Muscle of arm (tissue), 12 donors: ENCODE results near the gene MCF2L. TPM values are rescaled to one million over a fixed set of nuclear protein-coding genes. Genes with fewer than 3 reads are reported as not detected.
"Not testable (repeated sequence)": the region's sequence is repeated elsewhere in the genome, so short reads cannot be mapped to it uniquely, and the experiment has no call there.

Experiments used
- DNase-seq: peaks from one replicate; pipeline ENCODE4 v3.0.0-alpha.2; 2013
- polyA plus RNA-seq, 12 donors: library from polyadenylated mRNA; unstranded; fragments of 120-200 nt; gene quantifications; one replicate each; pipeline ENCODE4 v1.2.1, GENCODE V29; 2013; ENCODE audit not compliant: insufficient read length in 12 of 12

The MCF2L gene
- polyA plus RNA-seq, 12 donors: 13.7 to 50.7 (median 22.0) TPM; not detected in 1

GRCh38 chr13:113045251-113046127 is 76.5 kb downstream of the MCF2L start:
- no peak for DNase-seq

- no peak for DNase-seq
Observed at GRCh38 chr13:113046128-113046882, 77.3 kb downstream of the MCF2L start.

DNA sequence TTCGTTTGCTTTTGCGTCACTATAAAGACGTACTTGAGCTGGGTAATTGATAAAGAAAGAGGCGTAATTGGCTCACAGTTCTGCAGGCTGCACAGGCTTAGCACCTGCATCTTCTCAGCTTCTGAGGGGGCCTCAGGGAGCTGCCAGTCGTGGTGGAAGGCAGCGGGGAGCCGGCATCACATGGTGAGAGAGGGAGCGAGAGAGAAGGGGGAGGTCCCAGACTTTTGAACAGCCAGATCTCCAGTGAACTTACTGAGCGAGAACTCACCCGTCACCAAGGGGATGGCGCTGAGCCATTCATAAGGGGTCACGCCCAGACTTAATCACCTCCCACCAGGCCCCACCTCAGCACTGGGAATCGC is 77.8 kb downstream of the MCF2L start:
- DNase-seq: no peak

- no peak for DNase-seq
Observed at GRCh38 chr13:113047587-113047986, 78.6 kb downstream of the MCF2L start.

DNA sequence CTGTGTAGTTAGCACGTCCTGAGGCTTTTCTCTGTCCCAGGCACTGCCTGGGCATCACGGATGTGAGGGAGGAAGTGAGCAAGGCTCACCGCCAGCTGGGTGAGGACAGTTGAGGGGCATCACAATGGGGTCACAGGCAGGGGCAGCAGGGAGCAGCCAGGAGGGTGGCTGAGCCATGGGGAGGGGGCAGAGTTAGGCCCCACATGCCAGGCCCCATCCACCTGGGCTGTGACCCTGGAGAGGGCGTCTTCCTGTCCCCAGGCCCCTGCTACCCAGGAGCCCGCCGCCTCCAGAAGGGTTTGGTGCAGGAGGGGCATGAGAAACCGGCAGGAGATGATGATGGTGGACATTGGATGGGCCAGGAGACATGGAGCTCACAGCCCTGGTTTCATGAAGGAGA is 79.8 kb downstream of the MCF2L start:
- no peak for DNase-seq

DNA sequence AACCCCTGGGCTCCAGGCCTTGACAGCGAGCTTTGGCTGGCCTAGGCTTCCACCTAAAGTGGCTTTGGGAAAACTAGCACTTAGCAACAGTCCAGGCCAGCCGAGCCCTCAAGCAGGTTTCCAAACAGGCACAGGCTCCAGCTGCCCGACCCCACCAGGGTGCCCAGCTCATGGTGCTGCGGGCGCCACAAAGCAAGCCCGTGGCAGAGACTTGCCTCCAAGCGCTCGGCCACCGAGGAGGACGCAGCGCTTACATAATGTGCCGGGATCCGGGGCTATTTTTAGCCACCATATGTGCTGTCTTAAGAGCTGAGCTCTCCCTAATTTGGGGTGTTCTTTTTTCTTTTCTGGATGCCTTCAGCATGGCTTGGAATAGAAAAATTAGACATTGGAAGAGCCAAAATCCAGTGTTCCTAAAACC is 80.5 kb downstream of the MCF2L start:
- peak; percentile 52 for DNase-seq

DNA sequence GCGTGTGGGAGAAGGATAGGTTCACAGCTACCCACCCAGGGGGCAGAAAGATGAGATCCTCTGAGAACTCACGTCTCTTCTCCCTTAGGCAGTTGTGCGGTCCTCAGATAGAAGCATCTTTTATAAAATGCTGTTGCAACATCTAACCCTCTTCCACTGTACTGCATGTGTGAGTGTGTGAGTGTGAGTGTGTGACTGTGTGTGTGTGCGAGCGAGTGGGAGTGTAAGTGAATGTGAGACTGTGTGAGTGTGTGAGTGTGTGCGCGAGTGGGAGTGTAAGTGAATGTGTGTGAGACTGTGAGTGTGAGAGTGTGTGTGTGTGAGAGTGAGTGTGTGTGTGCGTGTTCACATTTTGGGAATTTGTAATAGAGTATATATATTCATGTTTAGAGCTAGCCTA is 81.0 kb downstream of the MCF2L start:
- no peak for DNase-seq

DNA sequence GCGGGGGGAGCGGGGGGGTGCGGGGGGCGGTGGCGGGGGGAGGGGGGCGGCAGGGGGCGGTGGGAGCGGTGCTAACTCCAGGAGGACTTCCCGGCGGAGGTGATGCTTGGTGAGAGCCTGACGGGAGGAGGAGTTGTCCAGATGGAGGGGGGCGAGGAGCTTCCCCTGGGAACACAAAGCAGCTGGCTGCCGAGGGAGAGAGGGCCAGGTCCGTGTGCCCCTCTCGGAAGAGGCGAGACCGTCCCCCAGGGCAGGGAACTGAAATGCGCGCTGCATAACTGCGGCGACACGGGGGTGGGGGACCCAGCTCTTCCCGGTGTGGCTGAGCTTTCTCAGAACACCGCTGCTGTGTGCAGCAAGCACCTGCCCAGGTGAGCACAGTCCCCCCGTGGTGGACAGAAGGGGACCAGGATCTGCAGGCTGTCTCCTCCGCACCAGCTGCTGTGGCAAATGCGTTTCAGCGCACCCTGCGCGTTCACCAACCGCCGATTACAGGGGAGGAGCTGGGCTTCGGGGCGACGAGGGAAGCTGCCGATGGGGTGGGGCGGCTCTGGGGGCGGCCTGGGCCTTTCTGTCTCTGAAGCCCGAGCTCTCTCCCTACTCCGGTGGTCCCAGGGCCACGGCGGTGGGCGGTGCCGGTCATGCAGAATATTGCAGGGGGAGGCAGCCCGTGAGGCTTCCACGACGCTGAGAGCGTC is 81.9 kb downstream of the MCF2L start:
- no peak for DNase-seq

DNA sequence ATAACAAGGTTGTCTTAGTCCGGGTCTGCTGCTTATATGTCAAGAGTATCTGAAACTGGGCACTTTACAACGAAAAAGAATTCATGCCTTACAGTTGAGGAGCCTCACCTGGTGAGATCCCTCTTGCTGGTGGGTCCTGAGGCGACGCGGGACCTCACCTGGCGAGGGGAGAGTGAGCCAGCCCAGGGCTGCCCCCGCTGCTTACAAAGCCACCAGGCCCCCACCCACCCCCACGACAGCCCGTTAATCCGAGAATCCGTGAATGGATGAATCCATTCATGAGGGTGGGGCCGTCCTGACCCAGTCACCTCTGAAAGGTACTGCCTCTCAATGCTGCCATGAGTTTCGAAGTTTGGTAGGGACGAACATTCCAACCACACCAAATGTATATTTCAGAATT is 82.6 kb downstream of the MCF2L start:
- DNase-seq: no peak

DNA sequence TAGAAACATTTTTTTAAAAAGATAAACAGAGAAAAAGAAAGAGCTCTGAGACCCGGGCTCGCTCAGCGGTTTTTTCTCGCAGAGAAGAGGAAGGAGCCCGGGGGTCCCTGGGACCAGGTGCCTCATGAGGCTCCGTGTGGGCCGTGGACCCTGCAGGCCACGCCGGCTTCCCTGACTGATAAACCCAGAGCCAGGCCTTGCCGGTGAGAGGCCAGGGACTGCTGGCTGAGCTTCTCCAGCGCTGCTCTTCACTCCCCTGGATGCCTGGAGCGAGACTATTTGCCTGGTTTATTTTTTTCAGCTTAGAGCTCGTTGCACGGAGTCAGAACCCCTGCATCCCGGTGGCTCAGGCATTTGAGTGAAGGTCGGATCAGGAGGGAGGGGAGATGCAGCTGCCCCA is 83.2 kb downstream of the MCF2L start:
- DNase-seq: no peak

DNA sequence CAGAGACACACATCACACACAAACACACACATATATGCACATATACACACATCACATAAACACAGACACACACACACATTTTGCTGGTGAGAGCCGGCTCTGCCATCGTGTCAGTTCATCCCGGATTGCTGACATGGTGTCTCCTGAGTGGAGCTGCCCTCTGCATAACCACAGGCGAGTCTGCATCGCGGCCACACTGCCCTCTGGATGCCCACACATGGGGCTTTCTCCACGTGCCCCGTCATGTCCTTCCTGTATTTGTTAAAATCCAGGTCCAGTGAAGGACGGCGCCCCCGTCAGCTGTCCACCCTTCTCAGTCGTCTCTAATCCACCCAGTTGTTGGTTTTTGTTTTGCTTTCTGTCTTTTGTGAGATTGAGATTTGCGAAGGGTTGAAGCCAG is 84.0 kb downstream of the MCF2L start:
- no peak for DNase-seq

- DNase-seq: no peak
Observed at GRCh38 chr13:113053376-113053775, 84.4 kb downstream of the MCF2L start.

DNA sequence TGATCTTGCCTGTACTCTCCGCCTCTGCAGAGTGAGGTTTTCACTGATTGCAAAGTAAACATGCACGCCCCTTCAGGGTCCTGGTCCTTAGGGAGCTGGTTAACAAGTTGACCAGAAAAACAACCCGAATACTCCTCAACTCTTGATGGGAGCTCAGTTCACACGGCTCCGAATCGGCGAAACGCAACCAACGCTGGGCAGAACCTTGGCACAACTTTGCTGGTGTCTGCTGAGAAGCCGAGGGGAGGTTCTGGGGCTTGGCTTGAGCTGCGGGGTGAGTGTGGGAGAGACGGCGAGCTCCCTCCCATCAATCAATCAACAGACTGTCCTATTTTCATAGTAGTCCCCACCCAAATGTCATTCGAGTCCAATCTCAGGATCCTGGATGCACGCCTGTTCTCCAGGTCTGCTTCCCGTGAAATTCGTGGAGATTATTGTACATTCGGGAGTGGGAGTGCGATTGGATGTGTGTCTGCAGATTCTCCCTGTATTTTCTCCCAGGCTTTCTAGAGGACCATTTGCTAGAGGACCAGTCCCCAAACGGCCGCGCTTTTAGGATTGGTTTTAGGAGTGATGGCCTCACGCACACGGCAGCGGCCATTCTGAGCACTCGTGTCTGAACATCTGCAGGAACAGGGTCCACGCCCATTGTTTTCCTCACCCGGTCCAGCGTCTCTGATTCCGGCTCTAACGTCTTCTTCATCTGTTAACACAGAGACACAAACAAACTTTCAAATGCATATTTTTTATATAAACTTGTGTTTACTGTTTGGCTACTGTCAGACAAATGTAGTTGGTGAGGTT is 85.0 kb downstream of the MCF2L start:
- DNase-seq: no peak

GRCh38 chr13:113057084-113057483 is 88.1 kb downstream of the MCF2L start:
- no peak for DNase-seq

GRCh38 chr13:113057559-113057958 is 88.5 kb downstream of the MCF2L start:
- not testable (repeated sequence) for DNase-seq

- DNase-seq: no peak
Observed at GRCh38 chr13:113058129-113058987, 89.3 kb downstream of the MCF2L start.

- DNase-seq: no peak
Observed at GRCh38 chr13:113058988-113059850, 90.2 kb downstream of the MCF2L start.

DNA sequence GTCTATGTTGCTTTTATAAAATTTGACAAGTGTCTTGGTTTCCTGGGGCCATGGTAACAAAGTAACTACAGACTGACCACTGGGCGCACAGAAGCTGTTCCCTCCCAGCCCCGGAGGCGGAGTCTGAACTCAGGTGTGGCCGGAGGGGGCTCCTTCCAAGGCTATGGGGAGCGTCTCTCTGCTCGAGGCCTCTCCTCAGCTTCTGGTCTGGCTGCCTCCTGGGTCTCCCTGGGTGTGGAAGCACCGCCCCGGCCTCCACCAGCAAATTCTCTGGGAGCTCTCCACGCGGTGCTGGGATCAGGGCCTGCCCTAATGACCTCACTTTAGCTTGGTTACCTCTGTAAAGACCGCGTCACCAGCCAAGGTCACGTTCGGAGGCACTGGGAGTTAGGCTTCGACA is 90.9 kb downstream of the MCF2L start:
- DNase-seq: no peak

- no peak for DNase-seq
Observed at GRCh38 chr13:113060557-113061270, 91.7 kb downstream of the MCF2L start.
